ENCODE data around the gene MBD5.

GRCh38 chr2:148172131-148172753 lies 151.4 kb downstream of the MBD5 start:
- TF ChIP-seq EZH2phosphoT487 (IDR thresholded peaks at IDR 0.05; ENCODE audit: insufficient read depth, low read depth) = no peak
- no peak for TF ChIP-seq EZH2 (IDR thresholded peaks at IDR 0.05; ENCODE audit: insufficient read depth, poor library complexity, severe bottlenecking)
